K562 (cell line): ENCODE measurements around the gene RCBTB1. TPM values are rescaled to one million over a fixed set of nuclear protein-coding genes. Genes with fewer than 3 reads are reported as not detected.
"Not testable (repeated sequence)": the region's sequence is repeated elsewhere in the genome, so short reads cannot be mapped to it uniquely, and the experiment has no call there.

Source experiments
- ATAC-seq: fragments of 200-7000 bp; cut with Tn5 transposase; 3 replicates; pipeline ENCODE4 v1.9.1; 2020; ENCODE audit warnings: moderate library complexity
- BruUV-seq: library from RNA; stranded (reverse); fragments of 400-500 nt; replicated peaks from 2 replicates; lab custom pipeline; 2021; lab: Mats Ljungman, UMichigan
- CTCF ChIA-PET: fragments of 300-600 bp; formaldehyde crosslinking; extraction: SDS; loops from one replicate; lab custom pipeline; 2021; ENCODE audit warnings: low intra/inter-chr PET ratio; lab: Yijun Ruan, JAX
- POLR2A ChIA-PET: fragments of 300-600, 350-650 bp; sonication (Branson Sonifier 250); formaldehyde crosslinking; extraction: SDS; loops from one replicate; lab custom pipeline; 2021; ENCODE audit warnings: antibody characterized with exemption, inconsistent platforms; lab: Yijun Ruan, JAX
- DNase-seq, 4 experiments: peaks; one replicate each; pipeline versions ENCODE4 v3.0.0 to v3.0.0-alpha.2; 2011 to 2018; ENCODE audit warnings: low spot score in 3 of 4, mixed read lengths in 3 of 4; ENCODE audit errors: extremely low read depth in 1 of 4
- FAIRE-seq: peaks from 2 replicates; lab custom pipeline; 2011; peaks lifted over from hg19 to GRCh38; lab: Jason Lieb, UNC
- H2AFZ ChIP-seq: 2 replicates; pipeline ENCODE4 v1.6.0; 2011; ENCODE audit warnings: low read depth, low read length, control low read depth, inconsistent platforms
- H3K27ac ChIP-seq: fragments of 200-600 bp; 3 replicates; pipeline ENCODE4 v1.8.0; 2011; ENCODE audit warnings: low read depth, mild to moderate bottlenecking, control low read depth, inconsistent platforms, low read length, moderate library complexity, mixed read lengths; ENCODE audit errors: extremely low read depth
- H3K27me3 ChIP-seq, 2 experiments: fragments of 300-600 bp in 1 of 2; 2 replicates in 1 of 2; 3 replicates in 1 of 2; pipeline versions ENCODE4 v1.6.0 to v1.8.0; 2011; ENCODE audit warnings: inconsistent platforms in 2 of 2, low read length in 2 of 2, mild to moderate bottlenecking in 1 of 2, mixed read lengths in 1 of 2, moderate library complexity in 1 of 2; ENCODE audit not compliant: control insufficient read depth in 2 of 2, insufficient read depth in 2 of 2
- H3K36me3 ChIP-seq: fragments of 300-600 bp; 3 replicates; pipeline ENCODE4 v1.8.0; 2011; ENCODE audit warnings: mild to moderate bottlenecking, low read length, inconsistent platforms; ENCODE audit not compliant: control insufficient read depth, insufficient read depth
- H3K4me1 ChIP-seq, 2 experiments: fragments of 200-600 bp in 1 of 2; replicated peaks in 1 of 2; 2 replicates in 1 of 2; 3 replicates in 1 of 2; pipeline versions ENCODE4 v1.5.1 to v1.8.0; 2011; ENCODE audit warnings: inconsistent platforms in 2 of 2, low read length in 2 of 2, mild to moderate bottlenecking in 1 of 2, mixed read lengths in 1 of 2, moderate library complexity in 1 of 2; ENCODE audit not compliant: control insufficient read depth in 2 of 2, insufficient read depth in 2 of 2
- H3K4me2 ChIP-seq: 2 replicates; pipeline ENCODE4 v1.6.1; 2011; ENCODE audit warnings: low read length, control low read depth, inconsistent platforms, mixed read lengths; ENCODE audit not compliant: insufficient read depth
- H3K4me3 ChIP-seq: fragments of 200-600 bp; sonication (generic), shearing (Covaris generic); 2 replicates; pipeline ENCODE4 v1.5.1; 2016; ENCODE audit warnings: control low read depth, inconsistent platforms
- H3K79me2 ChIP-seq: fragments of 200-600 bp; 3 replicates; pipeline ENCODE4 v1.8.0; 2011; ENCODE audit warnings: low read length, inconsistent platforms; ENCODE audit not compliant: control insufficient read depth, insufficient read depth
- H3K9ac ChIP-seq, 2 experiments: 2 replicates each; pipeline versions ENCODE4 v1.6.0 to v1.6.1; 2011; ENCODE audit warnings: low read depth in 2 of 2, low read length in 2 of 2, control low read depth in 1 of 2, inconsistent platforms in 1 of 2, mild to moderate bottlenecking in 1 of 2, mixed read lengths in 1 of 2; ENCODE audit not compliant: insufficient read depth in 1 of 2
- H3K9me1 ChIP-seq: one replicate; pipeline ENCODE4 v1.6.0; 2011; ENCODE audit warnings: inconsistent platforms, mild to moderate bottlenecking, low read length, moderate library complexity; ENCODE audit not compliant: control insufficient read depth, insufficient read depth
- H3K9me3 ChIP-seq: replicated peaks from 2 replicates; pipeline ENCODE4 v1.5.1; 2011; ENCODE audit warnings: low read depth, low read length, inconsistent platforms; ENCODE audit not compliant: control insufficient read depth, insufficient read depth
- H4K20me1 ChIP-seq: replicated peaks from 2 replicates; pipeline ENCODE4 v1.6.1; 2011; ENCODE audit warnings: low read length, inconsistent platforms, mixed read lengths; ENCODE audit not compliant: control insufficient read depth, insufficient read depth
- CREB3 ChIP-seq: fragments of 450-650 bp; conservative IDR thresholded peaks from 2 replicates; pipeline ENCODE4 v1.6.1; 2016; ENCODE audit warnings: missing genetic modification characterization, low read depth, mild to moderate bottlenecking, missing compliant biosample characterization, moderate library complexity
- RCOR1 ChIP-seq, 2 experiments: IDR thresholded peaks; 2 replicates each; pipeline ENCODE4 v1.6.1; 2012; ENCODE audit warnings: low read depth in 2 of 2, low read length in 2 of 2, borderline replicate concordance in 1 of 2, improper control_type of control experiment in 1 of 2
- SRSF9 ChIP-seq: fragments of 200-400 bp; formaldehyde crosslinking; IDR thresholded peaks from 2 replicates; pipeline ENCODE4 v1.6.1; 2017; ENCODE audit warnings: low read depth, low read length, borderline replicate concordance
- WGBS: fragments of 100-300 bp; shearing (Covaris generic); methylation state at CpG from one replicate; pipeline ENCODE4 v1.1.6; 2016; ENCODE audit warnings: low coverage, mixed read lengths; ENCODE audit not compliant: insufficient coverage; ENCODE audit errors: missing lambda C conversion rate; 5-methylcytosine and 5-hydroxymethylcytosine counted together
- in situ Hi-C: fragments of 300-500 bp; cut with MboI; formaldehyde crosslinking; loops from 4 replicates; pipeline ENCODE4 v1.15.0; 2018; ENCODE audit warnings: inconsistent platforms, mixed read lengths
- intact Hi-C: fragments of 100-400 bp; cut with micrococcal nuclease; formaldehyde crosslinking; loops from 2 replicates; pipeline ENCODE4 v1.14.2; 2022
- polyA plus RNA-seq, 8 experiments: library from polyadenylated mRNA; depleted of rRNA in 4 of 8; stranded (reverse) in 5 of 8; unstranded in 3 of 8; fragments of >200 nt; fragmentation: Nextera tagmentation in 2 of 8; fragmentation: Illumina TruSeq in 1 of 8; extraction: Ambion mirVana in 2 of 8; extraction: Trizol in 1 of 8; gene quantifications; 2 replicates each; pipeline versions ENCODE4 v1.2.1 to v1.2.3, GENCODE V29; 2011 to 2014; ENCODE audit warnings: inconsistent platforms in 1 of 8, missing spikeins in 1 of 8
- total RNA-seq, 7 experiments: library from RNA; depleted of rRNA in 6 of 7; stranded (reverse); fragments of >200 nt in 6 of 7; fragmentation: Illumina TruSeq in 2 of 7; extraction: Trizol in 2 of 7; gene quantifications; 2 replicates each; pipeline versions ENCODE4 v1.2.1 to v1.2.3, GENCODE V29; 2011 to 2021; ENCODE audit warnings: low replicate concordance in 1 of 7

Gene RCBTB1
- total and polyA plus RNA-seq, 9 of the 15 experiments (the other 6 are each of a cell fraction or from before 2014, with no cell fraction given): 4.0 to 11.3 (median 8.4) TPM

- H3K9me1 ChIP-seq: no peaks in the 10 kb centered on the region
- H3K36me3 ChIP-seq: no peaks in the 10 kb centered on the region
- no TSS peak for BruUV-seq
- H3K79me2 ChIP-seq: no peaks in the 10 kb centered on the region
- intact Hi-C loops (no loop called here), in situ Hi-C loops (loop anchor here (10.0 kb wide), 1 partner anchor 191 kb away; no protein-coding TSS in a partner anchor)
- POLR2A ChIA-PET: interaction anchor here (1.5 kb wide), 1 partner anchor 14 kb away, joined by 4 read pairs; no protein-coding TSS in a partner anchor
- no peak for DNase-seq
- WGBS: 59% methylated on average over 6 of the region's 8 CpGs
- no peak for FAIRE-seq
- H2AFZ ChIP-seq: no peak overlapping the region
- no peak overlapping the region for H3K4me2 ChIP-seq
- H3K27ac ChIP-seq: no peak overlapping the region
- H3K4me3 ChIP-seq: no peak overlapping the region
- no peak overlapping the region for H3K9ac ChIP-seq
- no peaks in the 10 kb centered on the region for H3K27me3 ChIP-seq
- H4K20me1 ChIP-seq: no peaks in the 10 kb centered on the region
- CTCF ChIA-PET: no interaction called here
- H3K9me3 ChIP-seq: no peaks in the 10 kb centered on the region
- TF ChIP-seq CREB3 (tag) (no peak), SRSF9 (no peak), RCOR1 (IDR thresholded peaks at IDR 0.05; ENCODE audit: borderline replicate concordance in 1 of 2, low read depth in 2 of 2, low read length in 2 of 2) (no peak)
- ATAC-seq: no peak
- H3K4me1 ChIP-seq: peaks cover 0 to 4% of the 10 kb centered on the region in 2 experiments; a peak in 2 of 5 replicates
These were observed 30.7 kb upstream of the RCBTB1 start for GRCh38 chr13:49615836-49616675.

- H3K4me1 ChIP-seq, H3K27ac ChIP-seq, H3K27me3 ChIP-seq, BruUV-seq, intact Hi-C loops, H3K4me2 ChIP-seq, H2AFZ ChIP-seq, H3K4me3 ChIP-seq, CTCF ChIA-PET, FAIRE-seq, H3K9ac ChIP-seq, ATAC-seq, DNase-seq, H3K9me1 ChIP-seq, H3K9me3 ChIP-seq, H3K79me2 ChIP-seq, POLR2A ChIA-PET, H3K36me3 ChIP-seq, H4K20me1 ChIP-seq: not testable (repeated sequence)
- WGBS: no CpG with 5 or more reads among the region's 3 CpGs
- in situ Hi-C loops: loop anchor here (5.0 to 10.0 kb wide), 2 partner anchors 187 to 305 kb away; no protein-coding TSS in a partner anchor
These were observed 26.7 kb upstream of the RCBTB1 start for GRCh38 chr13:49612042-49612441.
